Neural progenitor cell (in vitro differentiated cells): ENCODE measurements around the gene RNASE4. TPM values are rescaled to one million over a fixed set of nuclear protein-coding genes. Genes with fewer than 3 reads are reported as not detected.

Source experiments
- DNase-seq: peaks from one replicate; pipeline ENCODE4 v3.0.0-alpha.2; 2016; ENCODE audit warnings: low spot score
- H2AFZ ChIP-seq: fragments of 200-600 bp; sonication (generic); replicated peaks from 2 replicates; pipeline ENCODE4 v1.6.1; 2016; ENCODE audit warnings: antibody characterized with exemption
- H3F3A ChIP-seq: fragments of 200-600 bp; sonication (generic); 2 replicates; pipeline ENCODE4 v1.6.1; 2016; ENCODE audit warnings: antibody characterized with exemption, low read depth
- H3K27ac ChIP-seq: fragments of 200-600 bp; sonication (generic); 2 replicates; pipeline ENCODE4 v1.5.1; 2016; ENCODE audit warnings: mild to moderate bottlenecking
- H3K27me3 ChIP-seq: fragments of 200-600 bp; sonication (generic); 2 replicates; pipeline ENCODE4 v1.6.1; 2016; ENCODE audit warnings: mild to moderate bottlenecking, moderate library complexity
- H3K36me3 ChIP-seq: fragments of 200-600 bp; sonication (generic); 2 replicates; pipeline ENCODE4 v1.5.1; 2016
- H3K4me1 ChIP-seq: fragments of 200-600 bp; sonication (generic); 2 replicates; pipeline ENCODE4 v1.6.1; 2016; ENCODE audit warnings: mixed run types
- H3K4me2 ChIP-seq: fragments of 200-600 bp; sonication (generic); 2 replicates; pipeline ENCODE4 v1.6.1; 2016
- H3K4me3 ChIP-seq: fragments of 200-600 bp; sonication (generic); 2 replicates; pipeline ENCODE4 v1.5.1; 2016
- H3K79me2 ChIP-seq: fragments of 200-600 bp; sonication (generic); 2 replicates; pipeline ENCODE4 v1.6.1; 2016; ENCODE audit warnings: low read depth
- H3K9ac ChIP-seq: fragments of 200-600 bp; sonication (generic); 2 replicates; pipeline ENCODE4 v1.6.1; 2016
- H3K9me3 ChIP-seq: fragments of 200-600 bp; sonication (generic); 2 replicates; pipeline ENCODE4 v1.5.1; 2016; ENCODE audit warnings: low read depth
- H4K20me1 ChIP-seq: fragments of 200-600 bp; sonication (generic); 2 replicates; pipeline ENCODE4 v1.6.1; 2016; ENCODE audit warnings: low read depth
- H3K27ac Mint-ChIP-seq: 3 replicates; pipeline ENCODE4 v1.8.0; 2021; ENCODE audit warnings: mixed read lengths
- H3K27me3 Mint-ChIP-seq: 2 replicates; pipeline ENCODE4 v1.8.0; 2022; ENCODE audit warnings: low read depth, mild to moderate bottlenecking, inconsistent platforms, moderate library complexity, mixed read lengths; ENCODE audit not compliant: insufficient read depth
- H3K36me3 Mint-ChIP-seq: 3 replicates; pipeline ENCODE4 v1.8.0; 2021; ENCODE audit warnings: mixed read lengths
- H3K4me1 Mint-ChIP-seq: 3 replicates; pipeline ENCODE4 v1.8.0; 2021; ENCODE audit warnings: mixed read lengths
- H3K4me3 Mint-ChIP-seq: 3 replicates; pipeline ENCODE4 v1.8.0; 2021; ENCODE audit warnings: mild to moderate bottlenecking, moderate library complexity, mixed read lengths
- H3K9me3 Mint-ChIP-seq: 3 replicates; pipeline ENCODE4 v1.8.0; 2020; ENCODE audit warnings: mixed read lengths
- EZH2 ChIP-seq: fragments of 200-600 bp; sonication (generic); IDR thresholded peaks from 2 replicates; pipeline ENCODE4 v1.6.1; 2017; ENCODE audit warnings: antibody characterized with exemption, mild to moderate bottlenecking, moderate library complexity
- EZH2phosphoT487 ChIP-seq: fragments of 200-600 bp; sonication (generic); IDR thresholded peaks from 2 replicates; pipeline ENCODE4 v1.6.1; 2017; ENCODE audit warnings: antibody characterized with exemption
- total RNA-seq: library from RNA; depleted of rRNA; stranded (reverse); fragments of >200 nt; gene quantifications from 2 replicates; pipeline ENCODE4 v1.2.3, GENCODE V29; 2015; ENCODE audit warnings: low replicate concordance
- TF ChIP-seq, protein P1 (sequence below): fragments of 200-600 bp; sonication (generic); IDR thresholded peaks from 2 replicates; pipeline ENCODE4 v1.5.1; 2017; ENCODE audit warnings: antibody characterized with exemption, mild to moderate bottlenecking

RNASE4 gene
- total RNA-seq, 1 donor from 2014 or later = 2.1 TPM

DNA sequence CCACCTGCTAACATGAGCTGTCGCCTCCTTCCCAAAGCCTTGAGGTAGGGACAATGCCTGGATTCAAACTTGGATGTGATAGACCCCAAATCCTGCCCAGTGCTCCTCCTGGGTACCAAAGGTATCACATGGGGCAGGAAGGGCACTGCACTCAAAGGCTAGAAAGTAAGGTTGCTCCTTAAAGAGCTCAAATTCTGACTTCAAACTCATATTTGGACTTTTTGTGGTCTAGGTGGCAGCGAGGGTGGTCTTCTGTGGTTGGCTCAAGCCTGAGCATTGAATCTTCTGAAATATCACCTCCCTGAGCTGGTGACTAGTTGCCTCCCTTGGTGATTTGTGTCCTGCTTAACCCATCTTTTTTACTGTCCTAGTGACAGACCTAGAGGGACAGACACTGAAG, 8.3 kb upstream of the RNASE4 start:
- DNase-seq = no peak
- no peak overlapping the region for H3K4me3 Mint-ChIP-seq
- H4K20me1 ChIP-seq = no peaks in the 10 kb centered on the region
- H2AFZ ChIP-seq = no peak overlapping the region
- H3K9me3 Mint-ChIP-seq = no peaks in the 10 kb centered on the region
- H3K79me2 ChIP-seq = no peaks in the 10 kb centered on the region
- no peak overlapping the region for H3K27ac ChIP-seq
- H3K9ac ChIP-seq = no peak overlapping the region
- no peak overlapping the region for H3K27ac Mint-ChIP-seq
- no peaks in the 10 kb centered on the region for H3K36me3 ChIP-seq
- H3K4me2 ChIP-seq = no peak overlapping the region
- peaks cover 10% of the 10 kb centered on the region for H3F3A ChIP-seq
- peaks cover 9% of the 10 kb centered on the region for H3K4me1 Mint-ChIP-seq
- no peaks in the 10 kb centered on the region for H3K9me3 ChIP-seq
- H3K4me1 ChIP-seq = peaks cover 8% of the 10 kb centered on the region
- no peak overlapping the region for H3K4me3 ChIP-seq
- no peaks in the 10 kb centered on the region for H3K27me3 ChIP-seq
- peaks cover 5% of the 10 kb centered on the region for H3K27me3 Mint-ChIP-seq
- no peaks in the 10 kb centered on the region for H3K36me3 Mint-ChIP-seq
- no peak for TF ChIP-seq EZH2phosphoT487
- TF ChIP-seq EZH2 = no peak

DNA sequence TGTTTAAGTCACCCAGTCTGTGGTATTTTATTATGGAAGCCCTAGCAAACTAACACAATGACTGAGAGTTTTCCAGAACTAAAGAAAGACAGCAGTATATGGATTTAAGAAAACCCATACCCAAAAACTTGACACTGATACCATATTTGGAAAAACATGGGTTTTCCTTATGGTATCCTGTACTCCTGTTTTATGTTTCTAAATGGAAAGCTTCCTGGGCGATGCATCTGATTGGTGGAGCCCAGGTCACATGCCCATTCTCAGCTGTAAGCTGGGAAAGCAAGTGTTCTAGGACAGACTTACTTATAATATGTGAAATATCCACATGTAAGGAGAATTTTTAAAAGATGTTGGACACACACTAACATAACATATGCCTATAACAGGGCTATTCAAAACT, 4.5 kb upstream of the RNASE4 start:
- no peaks in the 10 kb centered on the region for H3K36me3 Mint-ChIP-seq
- H3K4me3 Mint-ChIP-seq = no peak overlapping the region
- no peaks in the 10 kb centered on the region for H3K9me3 ChIP-seq
- H3K4me1 Mint-ChIP-seq = peaks cover 16% of the 10 kb centered on the region
- H4K20me1 ChIP-seq = no peaks in the 10 kb centered on the region
- peaks cover 8% of the 10 kb centered on the region for H3K4me1 ChIP-seq
- H2AFZ ChIP-seq = peak overlapping the region; percentile 67
- peaks cover 4% of the 10 kb centered on the region for H3K27me3 ChIP-seq
- H3K4me3 ChIP-seq = peak overlapping the region; percentile 77
- H3K27ac Mint-ChIP-seq = no peak overlapping the region
- no peaks in the 10 kb centered on the region for H3K36me3 ChIP-seq
- H3K9ac ChIP-seq = no peak overlapping the region
- H3K79me2 ChIP-seq = no peaks in the 10 kb centered on the region
- TF ChIP-seq, protein P1, sequence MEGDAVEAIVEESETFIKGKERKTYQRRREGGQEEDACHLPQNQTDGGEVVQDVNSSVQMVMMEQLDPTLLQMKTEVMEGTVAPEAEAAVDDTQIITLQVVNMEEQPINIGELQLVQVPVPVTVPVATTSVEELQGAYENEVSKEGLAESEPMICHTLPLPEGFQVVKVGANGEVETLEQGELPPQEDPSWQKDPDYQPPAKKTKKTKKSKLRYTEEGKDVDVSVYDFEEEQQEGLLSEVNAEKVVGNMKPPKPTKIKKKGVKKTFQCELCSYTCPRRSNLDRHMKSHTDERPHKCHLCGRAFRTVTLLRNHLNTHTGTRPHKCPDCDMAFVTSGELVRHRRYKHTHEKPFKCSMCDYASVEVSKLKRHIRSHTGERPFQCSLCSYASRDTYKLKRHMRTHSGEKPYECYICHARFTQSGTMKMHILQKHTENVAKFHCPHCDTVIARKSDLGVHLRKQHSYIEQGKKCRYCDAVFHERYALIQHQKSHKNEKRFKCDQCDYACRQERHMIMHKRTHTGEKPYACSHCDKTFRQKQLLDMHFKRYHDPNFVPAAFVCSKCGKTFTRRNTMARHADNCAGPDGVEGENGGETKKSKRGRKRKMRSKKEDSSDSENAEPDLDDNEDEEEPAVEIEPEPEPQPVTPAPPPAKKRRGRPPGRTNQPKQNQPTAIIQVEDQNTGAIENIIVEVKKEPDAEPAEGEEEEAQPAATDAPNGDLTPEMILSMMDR = no peak
- TF ChIP-seq EZH2 (no peak), EZH2phosphoT487 (no peak)
- peaks cover 10% of the 10 kb centered on the region for H3K27me3 Mint-ChIP-seq
- peaks cover 47% of the 10 kb centered on the region for H3F3A ChIP-seq
- H3K27ac ChIP-seq = no peak overlapping the region
- peaks cover 7% of the 10 kb centered on the region for H3K9me3 Mint-ChIP-seq
- peak; percentile 46 for DNase-seq
- peak overlapping the region; percentile 87 for H3K4me2 ChIP-seq

DNA sequence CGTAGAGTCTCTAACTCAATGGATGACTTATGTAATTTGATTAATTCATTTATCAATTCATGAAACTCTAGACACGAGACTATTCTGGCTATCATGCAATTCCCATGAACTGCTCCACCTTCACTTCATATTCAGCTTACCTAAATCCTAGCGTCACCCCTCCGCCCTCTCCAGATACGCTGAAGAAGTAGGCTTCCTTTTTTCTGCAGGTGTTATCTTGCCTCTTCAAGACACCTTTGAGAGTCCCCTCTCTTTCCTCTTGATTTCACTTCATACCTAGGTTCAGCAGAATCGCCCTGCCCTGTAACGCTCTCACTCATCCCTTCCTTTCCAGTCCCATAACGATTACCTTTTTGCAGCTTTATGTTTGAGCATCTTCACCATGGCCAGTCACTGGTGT, 4.0 kb upstream of the RNASE4 start:
- Histone ChIP-seq H3F3A (peaks cover 52% of the 10 kb centered on the region), H3K4me1 (peaks cover 8% of the 10 kb centered on the region), H3K79me2 (no peaks in the 10 kb centered on the region), H3K27me3 (peaks cover 8% of the 10 kb centered on the region), H3K9me3 (no peaks in the 10 kb centered on the region), H3K9ac (no peak overlapping the region), H3K4me2 (peak overlapping the region; percentile 87), H3K27ac (no peak overlapping the region), H4K20me1 (no peaks in the 10 kb centered on the region), H3K4me3 (peak overlapping the region; percentile 77), H3K36me3 (no peaks in the 10 kb centered on the region), H2AFZ (peak overlapping the region; percentile 86)
- no peak for DNase-seq
- Mint-ChIP-seq H3K27ac (no peak overlapping the region), H3K36me3 (no peaks in the 10 kb centered on the region), H3K4me3 (no peak overlapping the region), H3K9me3 (peaks cover 7% of the 10 kb centered on the region), H3K27me3 (peaks cover 10% of the 10 kb centered on the region), H3K4me1 (peaks cover 20% of the 10 kb centered on the region)
- TF ChIP-seq EZH2 (no peak), EZH2phosphoT487 (no peak)
- TF ChIP-seq, protein P1 = no peak

DNA sequence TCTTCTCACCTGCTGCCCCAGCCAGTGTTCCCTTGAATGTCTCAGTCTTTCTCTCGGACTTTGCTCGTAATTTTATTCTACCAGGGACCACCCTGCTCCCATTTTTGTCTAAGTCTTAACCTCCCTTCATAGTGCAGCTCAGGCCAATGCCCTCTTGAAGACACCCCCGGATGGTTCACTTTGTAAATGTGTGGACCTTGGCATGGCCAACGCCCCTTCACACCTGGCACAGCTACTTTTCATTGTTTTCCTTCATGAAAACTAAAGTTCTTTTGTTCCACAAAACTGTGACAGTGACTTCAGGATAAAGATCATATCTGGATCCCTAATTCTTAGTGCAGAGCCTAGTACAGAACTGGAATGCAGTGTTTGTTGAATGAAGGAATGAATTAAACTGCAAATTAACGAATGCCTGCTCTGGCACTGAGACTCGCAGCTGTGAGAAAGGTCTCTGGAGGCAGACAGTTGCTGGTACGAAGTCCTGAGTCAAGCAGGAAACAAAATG, 3.5 kb upstream of the RNASE4 start:
- no peaks in the 10 kb centered on the region for H3K36me3 Mint-ChIP-seq
- H3K4me3 Mint-ChIP-seq = no peak overlapping the region
- Histone ChIP-seq H3F3A (peaks cover 53% of the 10 kb centered on the region), H3K9me3 (no peaks in the 10 kb centered on the region), H3K27me3 (peaks cover 12% of the 10 kb centered on the region), H3K4me3 (peak overlapping the region; percentile 77), H3K4me2 (peak overlapping the region; percentile 87), H3K27ac (no peak overlapping the region), H3K36me3 (no peaks in the 10 kb centered on the region), H3K79me2 (no peaks in the 10 kb centered on the region), H2AFZ (peak overlapping the region; percentile 86), H4K20me1 (no peaks in the 10 kb centered on the region), H3K4me1 (peaks cover 8% of the 10 kb centered on the region), H3K9ac (no peak overlapping the region)
- H3K27me3 Mint-ChIP-seq = peaks cover 7% of the 10 kb centered on the region
- H3K9me3 Mint-ChIP-seq = peaks cover 7% of the 10 kb centered on the region
- H3K4me1 Mint-ChIP-seq = peaks cover 21% of the 10 kb centered on the region
- TF ChIP-seq, protein P1 = no peak
- TF ChIP-seq EZH2 (no peak), EZH2phosphoT487 (no peak)
- no peak overlapping the region for H3K27ac Mint-ChIP-seq
- no peak for DNase-seq
